Choroid plexus epithelial cell (primary cell): Measurements from ENCODE around the gene ST8SIA2.

Experiments used
- DNase-seq: peaks from one replicate; pipeline ENCODE4 v3.0.0-alpha.2; 2010; ENCODE audit warnings: low read depth
- H3K4me3 ChIP-seq: 2 replicates; pipeline ENCODE4 v1.5.1; 2011; ENCODE audit warnings: low read depth, mild to moderate bottlenecking, control low read depth, low read length, moderate library complexity
- TF ChIP-seq, protein P1 (sequence below): conservative IDR thresholded peaks from 2 replicates; pipeline ENCODE4 v1.5.1; 2011; ENCODE audit warnings: low read depth, mild to moderate bottlenecking, control low read depth, inconsistent platforms, low read length, moderate library complexity

The ST8SIA2 gene

DNA sequence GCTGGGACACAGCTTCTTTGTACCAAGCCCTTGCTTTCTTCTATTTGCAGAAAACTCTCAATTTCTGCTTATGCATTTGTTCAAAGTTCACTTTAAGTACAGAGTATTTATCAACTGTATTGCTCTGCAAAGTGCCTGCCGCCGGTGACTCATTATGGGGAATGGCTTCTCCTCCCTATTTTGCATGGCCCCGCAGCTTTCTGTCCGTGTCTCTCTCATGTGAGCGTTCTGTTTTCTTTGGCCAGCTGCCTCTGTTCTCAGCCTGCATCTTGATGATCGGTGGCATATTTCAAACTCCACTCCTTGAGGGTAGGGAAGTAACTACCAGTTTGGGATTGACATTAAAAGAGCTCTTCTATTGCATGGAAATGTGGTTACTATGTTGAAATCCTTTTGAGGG, 28.6 kb upstream of the ST8SIA2 start:
- DNase-seq, result peak; percentile 6
- TF ChIP-seq, protein P1, sequence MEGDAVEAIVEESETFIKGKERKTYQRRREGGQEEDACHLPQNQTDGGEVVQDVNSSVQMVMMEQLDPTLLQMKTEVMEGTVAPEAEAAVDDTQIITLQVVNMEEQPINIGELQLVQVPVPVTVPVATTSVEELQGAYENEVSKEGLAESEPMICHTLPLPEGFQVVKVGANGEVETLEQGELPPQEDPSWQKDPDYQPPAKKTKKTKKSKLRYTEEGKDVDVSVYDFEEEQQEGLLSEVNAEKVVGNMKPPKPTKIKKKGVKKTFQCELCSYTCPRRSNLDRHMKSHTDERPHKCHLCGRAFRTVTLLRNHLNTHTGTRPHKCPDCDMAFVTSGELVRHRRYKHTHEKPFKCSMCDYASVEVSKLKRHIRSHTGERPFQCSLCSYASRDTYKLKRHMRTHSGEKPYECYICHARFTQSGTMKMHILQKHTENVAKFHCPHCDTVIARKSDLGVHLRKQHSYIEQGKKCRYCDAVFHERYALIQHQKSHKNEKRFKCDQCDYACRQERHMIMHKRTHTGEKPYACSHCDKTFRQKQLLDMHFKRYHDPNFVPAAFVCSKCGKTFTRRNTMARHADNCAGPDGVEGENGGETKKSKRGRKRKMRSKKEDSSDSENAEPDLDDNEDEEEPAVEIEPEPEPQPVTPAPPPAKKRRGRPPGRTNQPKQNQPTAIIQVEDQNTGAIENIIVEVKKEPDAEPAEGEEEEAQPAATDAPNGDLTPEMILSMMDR, result no peak
- no peak overlapping the region for H3K4me3 ChIP-seq

DNA sequence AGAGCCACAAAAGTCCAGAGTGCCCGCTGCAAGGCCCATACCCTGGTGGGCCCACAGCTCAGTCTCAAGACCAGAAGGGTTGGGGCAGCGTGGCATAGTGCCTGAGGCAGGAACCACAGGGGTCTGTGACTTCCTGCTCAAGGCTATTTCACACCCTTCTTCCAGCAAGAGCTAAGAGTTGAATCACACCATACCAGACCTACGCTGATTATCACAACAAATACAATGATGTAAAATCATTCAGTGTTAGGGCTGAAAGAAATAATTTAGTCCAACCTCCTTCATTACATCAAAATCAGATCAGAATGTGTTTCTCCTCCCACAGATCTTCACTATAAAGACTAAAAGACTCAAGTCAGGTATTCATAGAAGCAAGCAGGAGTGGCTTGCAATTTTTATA, 27.8 kb upstream of the ST8SIA2 start:
- no peak overlapping the region for H3K4me3 ChIP-seq
- TF ChIP-seq, protein P1, result no peak
- DNase-seq, result no peak

DNA sequence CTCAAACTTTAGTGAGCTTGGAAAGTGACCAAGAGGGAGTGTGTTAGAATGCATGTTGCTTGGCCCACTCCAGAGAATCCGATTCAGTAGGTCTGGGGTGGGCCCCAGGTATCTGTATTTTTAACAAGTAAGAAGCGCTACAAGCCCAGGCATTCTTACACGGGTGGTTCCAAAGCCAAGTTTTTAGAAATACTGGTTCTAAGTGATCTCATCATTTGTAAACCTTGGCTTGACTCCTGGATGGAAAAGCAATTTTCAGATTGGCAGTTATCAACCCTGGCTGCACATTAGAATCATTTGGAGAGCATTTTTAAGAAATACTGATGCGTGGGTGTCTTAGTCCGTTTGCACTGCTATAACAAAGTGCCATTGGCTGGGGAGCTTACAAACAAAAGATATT, 27.3 kb upstream of the ST8SIA2 start:
- TF ChIP-seq, protein P1, result no peak
- no peak for DNase-seq
- H3K4me3 ChIP-seq, result no peak overlapping the region

DNA sequence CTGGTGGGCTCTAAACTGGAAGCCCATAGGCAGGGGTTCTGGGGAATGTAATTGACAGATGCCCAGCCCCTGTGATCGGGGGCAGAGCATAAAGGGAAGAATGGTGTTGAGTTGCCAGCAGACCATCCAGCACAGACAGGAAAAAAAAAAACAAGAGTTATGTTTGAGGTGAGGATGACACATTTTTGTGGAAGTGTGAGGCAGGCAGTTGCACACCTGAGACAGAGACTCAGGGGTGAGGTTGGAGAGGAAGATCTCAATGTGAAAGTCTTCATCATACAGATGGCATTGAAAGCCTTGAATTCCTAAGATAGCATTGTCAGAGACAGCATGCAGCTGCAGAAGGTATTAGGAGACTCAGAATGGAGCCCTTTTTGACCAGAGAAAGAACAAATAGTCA, 18.6 kb upstream of the ST8SIA2 start:
- TF ChIP-seq, protein P1, result no peak
- no peak overlapping the region for H3K4me3 ChIP-seq
- DNase-seq, result no peak

DNA sequence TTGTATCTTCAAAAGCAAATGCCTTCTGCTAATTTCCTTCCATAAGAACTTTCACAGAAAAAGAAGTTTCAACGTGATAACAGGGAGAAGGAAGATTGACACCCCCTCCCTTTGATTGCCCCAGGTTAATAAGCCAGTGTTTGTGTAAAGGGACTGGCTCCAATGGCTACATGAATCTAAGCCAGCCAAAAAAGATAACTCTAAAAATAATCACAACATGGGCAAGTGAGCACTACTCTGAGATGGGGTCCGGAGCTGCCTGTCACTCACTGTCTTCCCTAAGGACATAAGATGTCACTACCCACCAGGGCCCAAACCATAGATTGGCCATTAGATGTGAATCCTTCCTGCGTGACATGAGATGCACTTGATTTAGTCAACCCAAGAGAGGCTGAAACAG, 17.6 kb upstream of the ST8SIA2 start:
- TF ChIP-seq, protein P1, result no peak
- no peak overlapping the region for H3K4me3 ChIP-seq
- DNase-seq, result no peak

DNA sequence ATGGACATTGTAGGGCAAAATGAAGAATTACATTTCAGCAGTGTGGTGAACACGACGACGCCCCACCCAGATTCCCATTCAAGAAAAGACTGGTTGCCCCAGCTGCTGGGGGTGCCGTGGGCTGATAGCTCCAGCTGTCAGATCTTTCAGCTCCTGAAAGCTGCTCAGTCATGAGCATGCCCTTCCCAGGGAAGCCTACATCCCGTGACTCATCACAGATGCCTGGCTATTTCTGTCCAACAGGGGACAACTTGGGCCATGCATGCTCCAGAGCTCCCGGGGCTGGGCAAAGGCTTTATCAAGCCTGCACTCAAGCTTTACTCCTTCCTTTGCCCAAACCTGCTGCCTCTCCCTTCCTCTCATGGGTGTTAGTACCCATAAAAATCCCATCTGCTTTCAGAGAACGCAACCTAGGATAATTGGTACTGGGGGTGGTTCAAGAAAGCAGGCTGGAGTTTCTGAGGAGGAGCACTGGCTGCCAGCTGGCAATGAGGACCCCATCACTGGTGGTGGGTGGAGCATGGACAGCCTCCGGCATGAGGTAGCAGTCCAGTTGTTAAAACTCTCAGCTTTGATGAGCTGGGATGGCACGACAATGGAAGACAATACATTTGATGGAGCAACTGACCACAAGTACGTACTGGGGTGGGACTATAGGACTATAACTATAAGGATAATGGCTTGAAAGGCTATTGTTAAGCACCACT, 16.4 kb upstream of the ST8SIA2 start:
- TF ChIP-seq, protein P1, result no peak
- no peak overlapping the region for H3K4me3 ChIP-seq
- DNase-seq, result no peak

DNA sequence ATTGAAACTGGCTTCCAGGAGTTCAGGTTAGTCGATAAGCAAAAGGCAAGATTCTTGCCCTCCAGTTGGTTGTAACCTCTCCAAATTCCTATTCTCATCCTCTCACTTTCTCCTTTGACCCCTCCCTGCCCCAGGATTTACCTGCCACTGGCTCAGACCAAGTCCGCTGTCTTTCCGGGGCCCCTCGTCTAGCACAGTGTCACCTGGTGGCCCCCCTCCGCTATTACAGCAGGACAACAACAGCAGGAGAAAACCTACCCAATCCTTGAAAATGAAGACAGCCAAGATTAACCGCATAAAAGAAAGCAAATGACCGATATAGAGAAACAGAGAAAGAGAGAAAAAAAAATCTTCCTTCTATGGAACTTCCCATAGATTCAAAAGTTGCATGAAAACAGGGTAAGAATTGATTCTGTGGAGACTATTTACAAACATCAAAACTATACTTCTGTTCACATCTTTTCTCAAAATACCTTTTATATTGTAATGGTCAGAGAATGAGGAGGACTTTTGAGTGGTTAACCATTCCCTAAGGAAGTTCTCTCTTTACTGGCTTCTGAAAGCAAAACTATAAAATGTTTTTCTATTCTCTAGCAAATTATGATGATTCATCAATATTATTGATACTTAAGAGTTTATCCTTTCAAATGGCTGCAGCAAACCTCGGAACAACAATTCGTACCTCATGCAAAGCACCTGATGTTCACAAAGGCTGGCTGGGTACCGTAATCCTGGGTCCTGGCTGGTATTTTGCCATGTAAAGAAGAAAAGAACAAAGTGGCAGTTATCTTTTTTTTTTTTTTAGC, 10.0 kb upstream of the ST8SIA2 start:
- no peak for DNase-seq
- no peak overlapping the region for H3K4me3 ChIP-seq
- TF ChIP-seq, protein P1, result peak; percentile 47
